Tibial artery (tissue), 4 donors: ENCODE results near the gene BCS1L.

ENCODE experiments used
- DNase-seq, 2 donors: peaks; one replicate each; pipeline ENCODE4 v3.0.0-alpha.2; 2019
- H3K27ac ChIP-seq, 2 donors: fragments of 200-600 bp; sonication (generic) in 1 of 2; 1 replicate in 1 of 2; 2 replicates in 1 of 2; pipeline ENCODE4 v1.5.1; 2018 to 2019; ENCODE audit warnings: mild to moderate bottlenecking in 1 of 2
- H3K27me3 ChIP-seq, 2 donors: fragments of 200-600 bp; sonication (generic) in 1 of 2; one replicate each; pipeline versions ENCODE4 v1.5.1 to v1.6.0; 2016 to 2019
- H3K36me3 ChIP-seq, 3 donors: fragments of 200-600 bp; sonication (generic) in 2 of 3; one replicate each; pipeline ENCODE4 v1.5.1; 2016 to 2019; ENCODE audit warnings: mild to moderate bottlenecking in 2 of 3
- H3K4me1 ChIP-seq, 4 donors: fragments of 200-600 bp; sonication (generic) in 2 of 4; 1 replicate in 3 of 4; 2 replicates in 1 of 4; pipeline ENCODE4 v1.5.1; 2016 to 2019
- H3K4me3 ChIP-seq, 2 donors: fragments of 200-600 bp; sonication (generic) in 1 of 2; 1 replicate in 1 of 2; 2 replicates in 1 of 2; pipeline ENCODE4 v1.5.1; 2018 to 2019; ENCODE audit warnings: mild to moderate bottlenecking in 2 of 2
- H3K9me3 ChIP-seq, 3 donors: fragments of 200-600 bp; sonication (generic) in 1 of 3; one replicate each; pipeline ENCODE4 v1.5.1; 2016 to 2019
- CTCF ChIP-seq, 2 experiments: fragments of 200-600 bp in 1 of 2; fragments of 450-650 bp in 1 of 2; IDR thresholded peaks; one replicate each; pipeline ENCODE4 v1.5.1; 2017 to 2019; ENCODE audit warnings: antibody characterized with exemption in 2 of 2, mild to moderate bottlenecking in 1 of 2, moderate library complexity in 1 of 2
- intact Hi-C: fragments of 100-400 bp; cut with DNase I; formaldehyde crosslinking; loops from one replicate; pipeline ENCODE4 v1.15.0; 2023; ENCODE audit warnings: low total_unique reads

The BCS1L gene

DNA sequence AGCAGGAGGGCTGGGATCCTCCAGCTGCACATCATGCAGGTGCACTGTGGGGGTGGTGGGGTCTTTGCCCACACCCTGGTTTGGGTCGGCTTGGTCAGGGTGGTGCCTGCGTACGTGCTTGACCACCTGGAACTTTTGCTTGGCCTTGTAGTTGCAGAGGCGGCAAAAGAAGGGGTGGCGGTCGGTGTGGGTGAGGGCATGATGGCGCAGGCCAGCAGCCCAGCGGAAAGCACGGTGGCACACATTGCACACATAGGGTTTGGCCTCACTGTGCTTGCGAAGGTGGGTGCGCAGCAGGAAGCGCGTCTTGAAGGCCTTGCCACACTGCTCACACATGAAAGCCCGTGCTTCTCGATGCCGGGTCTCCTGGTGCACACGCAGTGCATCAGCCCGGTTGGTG, 21.1 kb upstream of the BCS1L start:
- no peak for DNase-seq
- peaks cover 87 to 100% (median 97%) of the 10 kb centered on the region in 3 donors for H3K36me3 ChIP-seq
- intact Hi-C loops = no loop called here
- no peaks in the 10 kb centered on the region for H3K27me3 ChIP-seq
- H3K9me3 ChIP-seq = no peaks in the 10 kb centered on the region
- no peak for TF ChIP-seq CTCF (IDR thresholded peaks at IDR 0.05)
- H3K4me1 ChIP-seq = no peaks in the 10 kb centered on the region
- H3K27ac ChIP-seq = no peak overlapping the region
- no peak overlapping the region for H3K4me3 ChIP-seq

DNA sequence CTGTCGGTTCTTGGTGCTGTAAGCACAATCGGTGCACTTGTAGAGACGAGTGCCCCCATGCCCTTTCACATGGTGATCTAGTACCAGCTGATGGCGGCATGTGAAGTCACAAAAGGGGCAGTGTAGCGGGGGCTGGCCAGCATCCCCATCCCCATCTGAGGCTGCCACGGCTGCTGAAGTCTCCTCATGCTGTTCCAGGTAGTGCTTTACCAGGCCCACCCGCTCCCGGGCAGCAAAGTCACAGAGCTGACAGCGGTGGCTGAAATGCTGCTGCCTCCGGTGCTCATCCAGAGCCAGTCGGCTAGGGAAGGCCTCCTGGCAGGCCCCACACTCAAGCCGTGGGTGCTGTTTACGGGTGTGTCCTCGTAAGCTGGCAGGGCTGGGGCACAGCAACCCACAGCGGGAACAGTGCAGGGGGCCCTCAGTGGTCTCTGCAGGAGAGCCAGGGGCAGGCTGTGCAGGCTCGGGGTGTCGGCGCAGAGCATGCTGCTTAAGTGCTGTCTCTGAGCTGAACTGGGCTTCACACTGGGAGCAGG, 17.3 kb upstream of the BCS1L start:
- Histone ChIP-seq H3K27me3 (no peaks in the 10 kb centered on the region), H3K36me3 (peaks cover 85 to 99% (median 98%) of the 10 kb centered on the region in 3 donors), H3K4me3 (no peak overlapping the region), H3K27ac (no peak overlapping the region), H3K9me3 (no peaks in the 10 kb centered on the region), H3K4me1 (no peaks in the 10 kb centered on the region)
- no peak for TF ChIP-seq CTCF (IDR thresholded peaks at IDR 0.05)
- DNase-seq = no peak
- intact Hi-C loops = no loop called here

- no peak for TF ChIP-seq CTCF (IDR thresholded peaks at IDR 0.05)
- peaks cover 84 to 97% (median 96%) of the 10 kb centered on the region in 3 donors for H3K36me3 ChIP-seq
- intact Hi-C loops = no loop called here
Observed at GRCh38 chr2:218642786-218643185, 16.7 kb upstream of the BCS1L start.

DNA sequence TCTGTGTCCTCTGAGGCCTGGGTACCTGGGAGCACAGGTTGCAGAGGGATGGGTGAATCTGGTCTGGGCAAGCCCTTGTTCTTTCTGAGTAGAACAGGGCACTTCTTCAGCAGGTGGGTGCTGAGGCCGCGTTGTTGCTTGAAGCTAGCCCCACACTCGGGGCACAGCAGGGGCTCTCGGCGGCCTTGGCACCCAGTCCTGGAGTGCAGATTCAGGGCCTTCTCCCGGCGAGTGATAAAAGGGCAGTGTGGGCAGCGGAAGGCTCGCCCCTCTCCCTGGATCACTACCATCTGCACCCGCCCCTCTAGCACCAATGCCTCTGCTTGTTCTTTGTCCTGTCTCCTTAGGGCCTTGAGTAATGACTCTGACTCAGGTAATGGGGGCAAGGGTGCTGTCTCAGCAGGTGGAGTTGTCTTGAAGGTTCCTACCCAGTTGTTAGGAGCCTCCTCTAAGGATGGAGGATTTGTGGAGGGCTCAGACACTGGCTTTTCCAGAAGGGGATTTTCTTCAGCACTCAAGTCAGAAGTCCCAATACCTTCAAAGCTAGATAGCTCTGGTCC, 15.7 kb upstream of the BCS1L start:
- Histone ChIP-seq H3K27me3 (no peaks in the 10 kb centered on the region), H3K36me3 (peaks cover 84 to 97% (median 96%) of the 10 kb centered on the region in 3 donors), H3K27ac (no peak overlapping the region), H3K4me1 (no peaks in the 10 kb centered on the region), H3K9me3 (no peaks in the 10 kb centered on the region), H3K4me3 (no peak overlapping the region)
- no peak for TF ChIP-seq CTCF (IDR thresholded peaks at IDR 0.05)
- intact Hi-C loops = no loop called here
- DNase-seq = no peak

More at GRCh38 chr2:218642786-218643185, 16.7 kb upstream of the BCS1L start:
- no peaks in the 10 kb centered on the region for H3K27me3 ChIP-seq
- no peak for DNase-seq
- no peak overlapping the region for H3K4me3 ChIP-seq
- no peaks in the 10 kb centered on the region for H3K9me3 ChIP-seq
- no peaks in the 10 kb centered on the region for H3K4me1 ChIP-seq
- no peak overlapping the region for H3K27ac ChIP-seq

GRCh38 chr2:218644721-218645120, 14.8 kb upstream of the BCS1L start:
- Histone ChIP-seq H3K36me3 (peaks cover 85 to 96% (median 96%) of the 10 kb centered on the region in 3 donors), H3K4me1 (no peaks in the 10 kb centered on the region), H3K9me3 (no peaks in the 10 kb centered on the region), H3K27me3 (no peaks in the 10 kb centered on the region), H3K4me3 (no peak overlapping the region), H3K27ac (no peak overlapping the region)
- no peak for DNase-seq
- TF ChIP-seq CTCF (IDR thresholded peaks at IDR 0.05) = no peak
- intact Hi-C loops = no loop called here
